HCT116 (cell line): Measurements from ENCODE around the gene C14orf180. TPM values are rescaled to one million over a fixed set of nuclear protein-coding genes. Genes with fewer than 3 reads are reported as not detected.

ENCODE experiments used
- ATAC-seq: fragments of 200-7000 bp; cut with Tn5 transposase; 2 replicates; pipeline ENCODE4 v1.9.1; 2020; ENCODE audit warnings: mild to moderate bottlenecking, moderate library complexity
- BruUV-seq: library from RNA; stranded (reverse); fragments of 400-500 nt; replicated peaks from 2 replicates; lab custom pipeline; 2021; lab: Mats Ljungman, UMichigan
- CTCF ChIA-PET: fragments of 300-600 bp; sonication (Branson Sonifier 250); formaldehyde crosslinking; loops from one replicate; lab custom pipeline; 2021; ENCODE audit warnings: antibody characterized with exemption; lab: Charles Lee
- POLR2A ChIA-PET: fragments of 300-600, 350-600 bp; sonication (Branson Sonifier 250); formaldehyde crosslinking; loops from one replicate; lab custom pipeline; 2021; ENCODE audit warnings: antibody characterized with exemption; lab: Charles Lee
- RAD21 ChIA-PET, 2 experiments: fragments of 300-600 bp; sonication (Branson Sonifier 250); formaldehyde crosslinking; loops; one replicate each; lab custom pipeline; 2023; ENCODE audit warnings: low total read pairs in 2 of 2; ENCODE audit not compliant: uncharacterized antibody in 2 of 2, unreplicated experiment in 2 of 2, low non-redundant PET in 1 of 2; lab: Charles Lee
- DNase-seq: peaks from one replicate; pipeline ENCODE4 v3.0.0-alpha.2; 2010; ENCODE audit warnings: low read depth, low spot score
- H2AFZ ChIP-seq: fragments of 200-600 bp; shearing (Covaris generic), sonication (generic); 2 replicates; pipeline ENCODE4 v1.6.1; 2017; ENCODE audit warnings: low read depth, mixed run types, mixed read lengths, antibody characterized with exemption, low read length; ENCODE audit not compliant: poor library complexity, severe bottlenecking
- H3K27ac ChIP-seq: 2 replicates; pipeline ENCODE4 v1.5.1; 2012; ENCODE audit warnings: low read depth, low read length
- H3K27me3 ChIP-seq: fragments of 200-600 bp; sonication (generic); 2 replicates; pipeline ENCODE4 v1.6.1; 2016; ENCODE audit warnings: mixed run types, low read length, mixed read lengths; ENCODE audit not compliant: insufficient read depth
- H3K36me3 ChIP-seq, 2 experiments: fragments of 200-500 bp in 1 of 2; fragments of 200-600 bp in 1 of 2; sonication (Bioruptor generic) in 1 of 2; sonication (generic) in 1 of 2; 2 replicates each; pipeline versions ENCODE4 v1.5.1 to v1.6.1; 2014 to 2016; ENCODE audit warnings: low read length in 2 of 2, inconsistent platforms in 1 of 2, mixed read lengths in 1 of 2, mixed run types in 1 of 2; ENCODE audit not compliant: insufficient read depth in 2 of 2, control insufficient read depth in 1 of 2
- H3K4me1 ChIP-seq, 2 experiments: fragments of 200-600 bp in 1 of 2; sonication (generic) in 1 of 2; 2 replicates each; pipeline versions ENCODE4 v1.5.1 to v1.6.1; 2012 to 2017; ENCODE audit warnings: low read length in 2 of 2, inconsistent platforms in 1 of 2, mild to moderate bottlenecking in 1 of 2, mixed read lengths in 1 of 2, mixed run types in 1 of 2, moderate library complexity in 1 of 2; ENCODE audit not compliant: insufficient read depth in 2 of 2, control insufficient read depth in 1 of 2
- H3K4me2 ChIP-seq: fragments of 200-600 bp; sonication (generic); 2 replicates; pipeline ENCODE4 v1.6.1; 2017; ENCODE audit warnings: mixed run types, low read length, mixed read lengths
- H3K4me3 ChIP-seq, 2 experiments: fragments of 200-600 bp in 1 of 2; sonication (generic) in 1 of 2; replicated peaks in 1 of 2; 2 replicates each; pipeline ENCODE4 v1.5.1; 2011 to 2016; ENCODE audit warnings: low read length in 2 of 2, control low read depth in 1 of 2, low read depth in 1 of 2, mild to moderate bottlenecking in 1 of 2, mixed read lengths in 1 of 2, mixed run types in 1 of 2
- H3K79me2 ChIP-seq: fragments of 200-600 bp; sonication (generic); 2 replicates; pipeline ENCODE4 v1.6.1; 2017; ENCODE audit warnings: mild to moderate bottlenecking, mixed run types, low read length, moderate library complexity, mixed read lengths; ENCODE audit not compliant: insufficient read depth
- H3K9ac ChIP-seq: fragments of 200-600 bp; sonication (generic); 2 replicates; pipeline ENCODE4 v1.6.1; 2016; ENCODE audit warnings: low read length, mixed read lengths
- H3K9me2 ChIP-seq: fragments of 200-600 bp; sonication (generic), shearing (Covaris generic); 2 replicates; pipeline ENCODE4 v1.6.1; 2017; ENCODE audit warnings: mixed run types, mild to moderate bottlenecking, moderate library complexity; ENCODE audit not compliant: insufficient read depth
- H3K9me3 ChIP-seq, 2 experiments: fragments of 200-500 bp in 1 of 2; fragments of 200-600 bp in 1 of 2; sonication (Bioruptor generic) in 1 of 2; sonication (generic) in 1 of 2; 2 replicates each; pipeline ENCODE4 v1.6.1; 2014 to 2017; ENCODE audit warnings: low read length in 2 of 2, mixed read lengths in 2 of 2, inconsistent platforms in 1 of 2, low read depth in 1 of 2, mild to moderate bottlenecking in 1 of 2, mixed run types in 1 of 2, moderate library complexity in 1 of 2; ENCODE audit not compliant: control insufficient read depth in 1 of 2, insufficient read depth in 1 of 2
- H4K20me1 ChIP-seq: fragments of 200-600 bp; sonication (generic), shearing (Covaris generic); 2 replicates; pipeline ENCODE4 v1.6.1; 2017; ENCODE audit warnings: mixed run types, mild to moderate bottlenecking, moderate library complexity; ENCODE audit not compliant: insufficient read depth
- CBX3 ChIP-seq: IDR thresholded peaks from 2 replicates; pipeline ENCODE4 v1.6.1; 2012; ENCODE audit warnings: low read depth
- CEBPB ChIP-seq: IDR thresholded peaks from 2 replicates; pipeline ENCODE4 v1.6.1; 2012; ENCODE audit warnings: low read depth
- ELF1 ChIP-seq: IDR thresholded peaks from 2 replicates; pipeline ENCODE4 v1.6.1; 2012; ENCODE audit warnings: low read depth, borderline replicate concordance
- EZH2 ChIP-seq: fragments of 200-600 bp; sonication (generic); IDR thresholded peaks from 2 replicates; pipeline ENCODE4 v1.6.1; 2017; ENCODE audit warnings: antibody characterized with exemption, mixed run types
- POLR2A ChIP-seq: IDR thresholded peaks from 2 replicates; pipeline ENCODE4 v1.7.0; 2011; ENCODE audit warnings: borderline replicate concordance; ENCODE audit not compliant: insufficient read depth, insufficient read length; ENCODE audit errors: extremely low read depth
- POLR2AphosphoS5 ChIP-seq: IDR thresholded peaks from 2 replicates; pipeline ENCODE4 v1.6.1; 2011; ENCODE audit warnings: mild to moderate bottlenecking, low read depth, low read length, moderate library complexity
- RAD21 ChIP-seq: IDR thresholded peaks from 2 replicates; pipeline ENCODE4 v1.6.1; 2012; ENCODE audit warnings: low read depth, mild to moderate bottlenecking
- SIN3A ChIP-seq: IDR thresholded peaks from 2 replicates; pipeline ENCODE4 v1.6.1; 2012; ENCODE audit warnings: low read depth
- SP1 ChIP-seq: IDR thresholded peaks from 2 replicates; pipeline ENCODE4 v1.6.1; 2012; ENCODE audit warnings: low read depth
- TCF7L2 ChIP-seq: IDR thresholded peaks from 2 replicates; pipeline ENCODE4 v1.7.0; 2011; ENCODE audit warnings: borderline replicate concordance, inconsistent platforms; ENCODE audit not compliant: insufficient read depth, insufficient read length; ENCODE audit errors: extremely low read depth
- YY1 ChIP-seq: IDR thresholded peaks from 2 replicates; pipeline ENCODE4 v1.6.1; 2011; ENCODE audit warnings: low read length, low read depth, moderate library complexity, mild to moderate bottlenecking; ENCODE audit not compliant: insufficient replicate concordance; ENCODE audit errors: extremely low read depth
- ZNF274 ChIP-seq: fragments of 200-500 bp; sonication (Bioruptor generic); IDR thresholded peaks from 2 replicates; pipeline ENCODE4 v1.6.1; 2014; ENCODE audit warnings: mild to moderate bottlenecking, low read depth, low read length, inconsistent platforms
- intact Hi-C: fragments of 100-400 bp; cut with micrococcal nuclease; formaldehyde crosslinking; loops from 2 replicates; pipeline ENCODE4 v1.10.0; 2022
- total RNA-seq: library from RNA; stranded (reverse); gene quantifications from one replicate; pipeline ENCODE4 v1.2.1, GENCODE V29; 2021; ENCODE audit not compliant: unreplicated experiment
- TF ChIP-seq, protein P1 (sequence below): IDR thresholded peaks from 2 replicates; pipeline ENCODE4 v1.6.1; 2012
- TF ChIP-seq, protein P2 (sequence below): IDR thresholded peaks from 2 replicates; pipeline ENCODE4 v1.6.1; 2012; ENCODE audit warnings: low read depth

The C14orf180 gene
- total RNA-seq, 1 experiment from 2014 or later: not detected

DNA sequence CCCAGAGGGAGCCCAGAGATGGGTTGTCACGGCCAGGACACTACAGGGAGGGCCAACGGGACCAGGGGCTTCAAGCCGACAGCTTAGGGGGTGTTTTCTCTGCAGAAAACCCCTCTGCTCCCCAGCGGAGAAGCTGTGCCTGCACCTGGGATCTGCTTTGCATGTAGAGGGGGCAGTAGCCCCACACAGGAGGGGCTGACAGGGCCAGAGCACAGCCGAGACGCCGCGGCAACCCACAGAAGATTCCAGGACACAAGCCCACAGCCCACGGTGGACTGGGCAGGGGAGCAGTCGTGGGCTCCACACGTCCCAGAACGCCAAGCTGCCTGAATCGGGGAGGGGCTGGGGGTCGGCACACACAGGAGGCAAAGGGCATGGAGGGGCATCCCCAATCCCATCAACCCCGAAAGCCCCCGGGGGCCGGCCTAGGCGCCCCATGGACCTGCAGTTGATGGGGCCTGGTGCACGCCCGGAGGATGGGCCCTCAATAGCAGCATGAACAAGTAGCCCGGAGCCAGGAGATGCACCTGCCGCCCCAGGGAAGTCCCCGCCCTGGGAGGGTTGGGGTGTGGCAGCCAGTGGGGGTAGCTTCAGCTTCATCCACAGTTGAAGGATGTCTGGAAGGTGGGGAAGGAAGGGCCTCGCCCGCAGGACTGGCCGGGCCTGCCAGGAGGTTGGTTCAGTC lies 55.5 kb downstream of the C14orf180 start:
- RAD21 ChIA-PET: no interaction called here
- no peak for TF ChIP-seq CBX3
- Histone ChIP-seq H4K20me1 (no peaks in the 10 kb centered on the region), H3K9ac (no peak overlapping the region), H3K4me3 (no peak overlapping the region), H3K36me3 (no peaks in the 10 kb centered on the region), H3K79me2 (no peaks in the 10 kb centered on the region), H3K4me1 (peaks cover 0 to under 1% of the 10 kb centered on the region in 2 experiments; a peak in 2 of 4 replicates), H3K9me3 (no peaks in the 10 kb centered on the region), H3K27me3 (peaks cover 5% of the 10 kb centered on the region; the same call in 1 of the 2 replicates), H3K27ac (no peak overlapping the region), H3K9me2 (no peaks in the 10 kb centered on the region), H2AFZ (no peak overlapping the region), H3K4me2 (no peak overlapping the region)
- DNase-seq (no peak), ATAC-seq (no peak)
- CTCF ChIA-PET: interaction anchor here (1.5 kb wide), 1 partner anchor 71 kb away, joined by 4 read pairs; no protein-coding TSS in a partner anchor
- intact Hi-C loops: no loop called here
- no TSS peak for BruUV-seq
- POLR2A ChIA-PET: no interaction called here

DNA sequence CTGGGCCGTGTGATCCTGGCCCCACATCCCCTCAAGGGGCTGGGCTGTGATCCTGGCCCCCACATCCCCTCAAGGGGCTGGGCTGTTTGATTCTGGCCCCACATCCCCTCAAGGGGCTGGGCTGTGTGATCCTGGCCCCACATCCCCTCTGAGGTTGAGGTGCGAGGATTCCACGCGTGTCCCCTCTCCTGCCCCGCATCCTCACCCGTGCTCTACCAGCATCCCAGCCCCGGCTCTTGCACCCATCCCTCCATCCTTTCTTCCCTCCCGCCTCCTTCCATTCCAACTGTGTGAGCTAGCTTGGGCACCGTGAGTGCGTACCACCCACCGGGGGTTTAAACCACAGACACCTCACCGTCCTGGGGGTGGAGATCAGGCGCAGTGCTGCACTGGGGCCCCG lies 56.2 kb downstream of the C14orf180 start:
- no TSS peak for BruUV-seq
- H2AFZ ChIP-seq: no peak overlapping the region
- H3K9me2 ChIP-seq: no peaks in the 10 kb centered on the region
- ATAC-seq: no peak
- POLR2A ChIA-PET: no interaction called here
- H3K4me3 ChIP-seq: no peak overlapping the region
- CTCF ChIA-PET: interaction anchor here (1.5 kb wide), 1 partner anchor 72 kb away, joined by 4 read pairs; no protein-coding TSS in a partner anchor
- DNase-seq: no peak
- H3K4me2 ChIP-seq: no peak overlapping the region
- peaks cover 5% of the 10 kb centered on the region; the same call in 1 of the 2 replicates for H3K27me3 ChIP-seq
- H3K9me3 ChIP-seq: no peaks in the 10 kb centered on the region
- RAD21 ChIA-PET: no interaction called here
- H3K36me3 ChIP-seq: no peaks in the 10 kb centered on the region
- intact Hi-C loops: no loop called here
- peaks cover 4 to 6% of the 10 kb centered on the region in 2 experiments for H3K4me1 ChIP-seq
- H3K79me2 ChIP-seq: no peaks in the 10 kb centered on the region
- no peaks in the 10 kb centered on the region for H4K20me1 ChIP-seq
- no peak overlapping the region for H3K27ac ChIP-seq
- no peak overlapping the region for H3K9ac ChIP-seq
- TF ChIP-seq, protein P1, sequence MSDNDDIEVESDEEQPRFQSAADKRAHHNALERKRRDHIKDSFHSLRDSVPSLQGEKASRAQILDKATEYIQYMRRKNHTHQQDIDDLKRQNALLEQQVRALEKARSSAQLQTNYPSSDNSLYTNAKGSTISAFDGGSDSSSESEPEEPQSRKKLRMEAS: no peak
- TF ChIP-seq POLR2A (no peak), SP1 (no peak), CEBPB (no peak), ZNF274 (no peak), EZH2 (no peak), SIN3A (no peak), POLR2AphosphoS5 (no peak), RAD21 (no peak), YY1 (no peak), ELF1 (no peak), TCF7L2 (no peak), CBX3 (no peak)
- TF ChIP-seq, protein P2, sequence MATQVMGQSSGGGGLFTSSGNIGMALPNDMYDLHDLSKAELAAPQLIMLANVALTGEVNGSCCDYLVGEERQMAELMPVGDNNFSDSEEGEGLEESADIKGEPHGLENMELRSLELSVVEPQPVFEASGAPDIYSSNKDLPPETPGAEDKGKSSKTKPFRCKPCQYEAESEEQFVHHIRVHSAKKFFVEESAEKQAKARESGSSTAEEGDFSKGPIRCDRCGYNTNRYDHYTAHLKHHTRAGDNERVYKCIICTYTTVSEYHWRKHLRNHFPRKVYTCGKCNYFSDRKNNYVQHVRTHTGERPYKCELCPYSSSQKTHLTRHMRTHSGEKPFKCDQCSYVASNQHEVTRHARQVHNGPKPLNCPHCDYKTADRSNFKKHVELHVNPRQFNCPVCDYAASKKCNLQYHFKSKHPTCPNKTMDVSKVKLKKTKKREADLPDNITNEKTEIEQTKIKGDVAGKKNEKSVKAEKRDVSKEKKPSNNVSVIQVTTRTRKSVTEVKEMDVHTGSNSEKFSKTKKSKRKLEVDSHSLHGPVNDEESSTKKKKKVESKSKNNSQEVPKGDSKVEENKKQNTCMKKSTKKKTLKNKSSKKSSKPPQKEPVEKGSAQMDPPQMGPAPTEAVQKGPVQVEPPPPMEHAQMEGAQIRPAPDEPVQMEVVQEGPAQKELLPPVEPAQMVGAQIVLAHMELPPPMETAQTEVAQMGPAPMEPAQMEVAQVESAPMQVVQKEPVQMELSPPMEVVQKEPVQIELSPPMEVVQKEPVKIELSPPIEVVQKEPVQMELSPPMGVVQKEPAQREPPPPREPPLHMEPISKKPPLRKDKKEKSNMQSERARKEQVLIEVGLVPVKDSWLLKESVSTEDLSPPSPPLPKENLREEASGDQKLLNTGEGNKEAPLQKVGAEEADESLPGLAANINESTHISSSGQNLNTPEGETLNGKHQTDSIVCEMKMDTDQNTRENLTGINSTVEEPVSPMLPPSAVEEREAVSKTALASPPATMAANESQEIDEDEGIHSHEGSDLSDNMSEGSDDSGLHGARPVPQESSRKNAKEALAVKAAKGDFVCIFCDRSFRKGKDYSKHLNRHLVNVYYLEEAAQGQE: no peak
